Left lung (tissue), 10 donors: Measurements from ENCODE around the gene ZC2HC1C. TPM values are rescaled to one million over a fixed set of nuclear protein-coding genes. Genes with fewer than 3 reads are reported as not detected.

ENCODE experiments used
- ATAC-seq: fragments of 200-7000 bp; cut with Tn5 transposase; one replicate; pipeline ENCODE4 v1.9.1; 2020; ENCODE audit warnings: moderate library complexity
- DNase-seq, 4 donors: peaks; one replicate each; pipeline ENCODE4 v3.0.0-alpha.2; 2013 to 2020
- H3K27ac ChIP-seq, 2 donors: fragments of 200-600 bp; sonication (generic) in 1 of 2; one replicate each; pipeline versions ENCODE4 v1.5.0 to v1.8.0; 2020 to 2021
- H3K27me3 ChIP-seq, 2 donors: fragments of 200-600 bp; sonication (generic) in 1 of 2; one replicate each; pipeline versions ENCODE4 v1.5.0 to v1.8.0; 2020 to 2021
- H3K36me3 ChIP-seq, 2 donors: fragments of 200-600 bp; sonication (generic) in 1 of 2; one replicate each; pipeline versions ENCODE4 v1.5.0 to v1.8.0; 2020 to 2021
- H3K4me1 ChIP-seq, 2 donors: fragments of 200-600 bp; one replicate each; pipeline ENCODE4 v1.8.0; 2021
- H3K4me3 ChIP-seq, 2 donors: fragments of 200-600 bp; sonication (generic) in 1 of 2; one replicate each; pipeline versions ENCODE4 v1.5.0 to v1.8.0; 2020 to 2021; ENCODE audit warnings: mild to moderate bottlenecking in 1 of 2
- H3K9me3 ChIP-seq, 2 donors: fragments of 200-600 bp; sonication (generic) in 1 of 2; one replicate each; pipeline versions ENCODE4 v1.5.0 to v1.8.0; 2020 to 2021
- CTCF ChIP-seq, 2 donors: fragments of 200-600 bp; sonication (generic) in 1 of 2; IDR thresholded peaks; one replicate each; pipeline versions ENCODE4 v1.5.0 to v1.8.0; 2021; ENCODE audit warnings: antibody characterized with exemption in 2 of 2
- intact Hi-C, 2 donors: fragments of 100-400 bp; cut with DNase I; formaldehyde crosslinking; loops; one replicate each; pipeline versions ENCODE4 v1.11.2 to v1.14.2; 2022
- polyA plus RNA-seq, 6 donors: library from polyadenylated mRNA; unstranded; fragments of 120-200 nt; gene quantifications; one replicate each; pipeline ENCODE4 v1.2.1, GENCODE V29; 2013; ENCODE audit not compliant: insufficient read length in 6 of 6
- total RNA-seq, 2 donors: library from RNA; stranded (reverse); fragmentation: NEBNext Ultra II Directional; extraction: Animal tissue kit (Norgen Biotek cat#: 25700); gene quantifications; one replicate each; pipeline ENCODE4 v1.2.1, GENCODE V29; 2021
- donor health status: DM: no; HTN: yes; CAD: no.
- donor health status: DM: no; HTN: no; CAD: no.

The ZC2HC1C gene
- total and polyA plus RNA-seq, 8 donors = 3.1 to 6.6 (median 4.8) TPM

- no peak for TF ChIP-seq CTCF (IDR thresholded peaks at IDR 0.05)
- intact Hi-C loops = no loop called here
Observed at GRCh38 chr14:75094896-75095295, 25.5 kb downstream of the ZC2HC1C start.

GRCh38 chr14:75095690-75096089 is 26.2 kb downstream of the ZC2HC1C start:
- Histone ChIP-seq H3K36me3 (peaks cover 0 to 100% of the 10 kb centered on the region in 2 donors), H3K9me3 (no peaks in the 10 kb centered on the region), H3K4me1 (no peaks in the 10 kb centered on the region), H3K4me3 (no peak overlapping the region), H3K27me3 (no peaks in the 10 kb centered on the region), H3K27ac (no peak overlapping the region)
- no peak for ATAC-seq
- TF ChIP-seq CTCF (IDR thresholded peaks at IDR 0.05) = no peak
- intact Hi-C loops = no loop called here
- DNase-seq = no peak

More at GRCh38 chr14:75094896-75095295, 25.5 kb downstream of the ZC2HC1C start:
- ATAC-seq (no peak), DNase-seq (no peak)
- H3K4me1 ChIP-seq = no peaks in the 10 kb centered on the region
- no peaks in the 10 kb centered on the region for H3K9me3 ChIP-seq
- H3K27ac ChIP-seq = no peak overlapping the region
- no peaks in the 10 kb centered on the region for H3K27me3 ChIP-seq
- H3K36me3 ChIP-seq = peaks cover 0 to 100% of the 10 kb centered on the region in 2 donors
- no peak overlapping the region for H3K4me3 ChIP-seq

- H3K9me3 ChIP-seq = no peaks in the 10 kb centered on the region
- H3K36me3 ChIP-seq = peaks cover 0 to 100% of the 10 kb centered on the region in 2 donors
- no peak overlapping the region for H3K27ac ChIP-seq
- H3K4me1 ChIP-seq = no peaks in the 10 kb centered on the region
- no peak overlapping the region for H3K4me3 ChIP-seq
- ATAC-seq = no peak
- DNase-seq = no peak
- H3K27me3 ChIP-seq = no peaks in the 10 kb centered on the region
- intact Hi-C loops = no loop called here
- TF ChIP-seq CTCF (IDR thresholded peaks at IDR 0.05) = no peak
Observed at GRCh38 chr14:75096959-75097358, 27.5 kb downstream of the ZC2HC1C start.

- Histone ChIP-seq H3K27ac (no peak overlapping the region), H3K9me3 (no peaks in the 10 kb centered on the region), H3K4me3 (no peak overlapping the region), H3K36me3 (peaks cover 0 to 100% of the 10 kb centered on the region in 2 donors), H3K27me3 (no peaks in the 10 kb centered on the region), H3K4me1 (no peaks in the 10 kb centered on the region)
- TF ChIP-seq CTCF (IDR thresholded peaks at IDR 0.05) = no peak
- ATAC-seq (no peak), DNase-seq (no peak)
- intact Hi-C loops = no loop called here
Observed at GRCh38 chr14:75098212-75098611, 28.8 kb downstream of the ZC2HC1C start.

GRCh38 chr14:75098682-75099081 is 29.2 kb downstream of the ZC2HC1C start:
- Histone ChIP-seq H3K4me1 (no peaks in the 10 kb centered on the region), H3K9me3 (no peaks in the 10 kb centered on the region), H3K4me3 (no peak overlapping the region), H3K36me3 (peaks cover 0 to 100% of the 10 kb centered on the region in 2 donors), H3K27ac (no peak overlapping the region), H3K27me3 (no peaks in the 10 kb centered on the region)
- intact Hi-C loops = no loop called here
- ATAC-seq (no peak), DNase-seq (no peak)
- no peak for TF ChIP-seq CTCF (IDR thresholded peaks at IDR 0.05)
